Lung (tissue), 12 donors: ENCODE measurements around the gene UBE2J1. TPM values are rescaled to one million over a fixed set of nuclear protein-coding genes. Genes with fewer than 3 reads are reported as not detected.

ENCODE experiments used
- ATAC-seq: fragments of 200-7000 bp; cut with Tn5 transposase; one replicate; pipeline ENCODE4 v1.9.1; 2020; ENCODE audit warnings: moderate number of reproducible peaks; ENCODE audit not compliant: insufficient read depth, low FRiP score
- DNase-seq, 3 donors: peaks; one replicate each; pipeline ENCODE4 v3.0.0-alpha.2; 2013 to 2017
- H3K27ac ChIP-seq, 2 donors: one replicate each; pipeline ENCODE4 v1.5.1; 2013; ENCODE audit warnings: mild to moderate bottlenecking in 2 of 2, moderate library complexity in 2 of 2, control low read depth in 1 of 2, inconsistent platforms in 1 of 2, low read depth in 1 of 2, low read length in 1 of 2
- H3K27me3 ChIP-seq, 3 donors: one replicate each; pipeline ENCODE4 v1.5.1; 2013; ENCODE audit warnings: low read length in 2 of 3; ENCODE audit not compliant: control insufficient read depth in 3 of 3, insufficient read depth in 3 of 3
- H3K36me3 ChIP-seq, 4 donors: one replicate each; pipeline ENCODE4 v1.5.1; 2013; ENCODE audit warnings: low read length in 4 of 4, mild to moderate bottlenecking in 1 of 4, moderate library complexity in 1 of 4; ENCODE audit not compliant: control insufficient read depth in 4 of 4, insufficient read depth in 4 of 4
- H3K4me1 ChIP-seq, 5 donors: one replicate each; pipeline ENCODE4 v1.5.1; 2013; ENCODE audit warnings: low read length in 5 of 5, mild to moderate bottlenecking in 2 of 5, moderate library complexity in 1 of 5; ENCODE audit not compliant: control insufficient read depth in 5 of 5, insufficient read depth in 5 of 5
- H3K4me3 ChIP-seq: one replicate; pipeline ENCODE4 v1.5.1; 2013; ENCODE audit warnings: mild to moderate bottlenecking, control low read depth, moderate library complexity
- H3K9ac ChIP-seq, 2 donors: one replicate each; pipeline ENCODE4 v1.5.1; 2013; ENCODE audit warnings: low read length in 2 of 2, control low read depth in 1 of 2; ENCODE audit not compliant: insufficient read depth in 1 of 2
- H3K9me3 ChIP-seq, 4 donors: one replicate each; pipeline ENCODE4 v1.5.1; 2013; ENCODE audit warnings: low read length in 3 of 4, mild to moderate bottlenecking in 1 of 4, moderate library complexity in 1 of 4; ENCODE audit not compliant: control insufficient read depth in 4 of 4, insufficient read depth in 3 of 4
- CTCF ChIP-seq: IDR thresholded peaks from 2 replicates; pipeline ENCODE4 v1.5.1; 2012; ENCODE audit warnings: mild to moderate bottlenecking; ENCODE audit errors: control extremely low read depth, extremely low read depth
- WGBS, 2 donors: extraction: QIAGEN DNeasy Blood & Tissue Kit; methylation state at CpG; one replicate each; pipeline ENCODE4 v1.1.7; 2013; 5-methylcytosine and 5-hydroxymethylcytosine counted together
- polyA plus RNA-seq, 2 donors: library from polyadenylated mRNA; stranded (reverse); fragments of 200-250 nt; gene quantifications; one replicate each; pipeline ENCODE4 v1.2.1, GENCODE V29; 2013
- total RNA-seq, 2 donors: library from RNA; depleted of rRNA in 1 of 2; stranded (reverse); fragments of >200 nt in 1 of 2; gene quantifications; one replicate each; pipeline ENCODE4 v1.2.1, GENCODE V29; 2014 to 2021
- donor health status: control.
- donor health status: control.
- donor health status: Bipolar disorder and iron deficiency.
- donor health status: healthy.
- donor health status: DM: yes; HTN: yes; CAD: no.

UBE2J1 gene
- total and polyA plus RNA-seq, 4 donors, result 24.3 to 51.0 (median 41.5) TPM

GRCh38 chr6:89381031-89381430 lies 28.5 kb upstream of the UBE2J1 start:
- no peak for TF ChIP-seq CTCF
- H3K4me3 ChIP-seq, result no peak overlapping the region
- DNase-seq, result no peak
- no peaks in the 10 kb centered on the region for H3K27me3 ChIP-seq
- no peak overlapping the region for H3K9ac ChIP-seq
- no peak for ATAC-seq
- 57 to 84% methylated on average over 2 of the region's 2 CpGs for WGBS, 2 donors
- H3K27ac ChIP-seq, result no peak overlapping the region
- peaks cover 0 to 6% (median 0%) of the 10 kb centered on the region in 4 donors for H3K36me3 ChIP-seq
- H3K9me3 ChIP-seq, result no peaks in the 10 kb centered on the region
- H3K4me1 ChIP-seq, result peaks cover 0 to 1% (median 0%) of the 10 kb centered on the region in 5 donors

- Histone ChIP-seq H3K9ac (no peak overlapping the region), H3K36me3 (peaks cover 0 to 6% (median 0%) of the 10 kb centered on the region in 4 donors), H3K4me3 (no peak overlapping the region), H3K4me1 (peaks cover 0 to 3% (median 0%) of the 10 kb centered on the region in 5 donors), H3K9me3 (no peaks in the 10 kb centered on the region), H3K27ac (no peak overlapping the region), H3K27me3 (no peaks in the 10 kb centered on the region)
- ATAC-seq (no peak), DNase-seq (no peak)
- no peak for TF ChIP-seq CTCF
- WGBS, 2 donors, result 17 to 30% methylated on average over 5 of the region's 5 CpGs
These were observed 26.8 kb upstream of the UBE2J1 start for GRCh38 chr6:89379281-89379680.

GRCh38 chr6:89378628-89379027 lies 26.1 kb upstream of the UBE2J1 start:
- no peak overlapping the region for H3K4me3 ChIP-seq
- TF ChIP-seq CTCF, result no peak
- H3K9ac ChIP-seq, result no peak overlapping the region
- H3K9me3 ChIP-seq, result no peaks in the 10 kb centered on the region
- 88 to 89% methylated on average over 4 of the region's 4 CpGs for WGBS, 2 donors
- no peak overlapping the region for H3K27ac ChIP-seq
- no peaks in the 10 kb centered on the region for H3K27me3 ChIP-seq
- peaks cover 0 to 6% (median 0%) of the 10 kb centered on the region in 4 donors for H3K36me3 ChIP-seq
- ATAC-seq, result no peak
- H3K4me1 ChIP-seq, result peaks cover 0 to 3% (median 0%) of the 10 kb centered on the region in 5 donors
- no peak for DNase-seq
